Gastrocnemius medialis (tissue), 4 donors: Measurements from ENCODE around the gene TSPAN11.

Experiments
- POLR2A ChIP-seq, 2 donors: fragments of 450-650 bp; IDR thresholded peaks; one replicate each; pipeline ENCODE4 v1.6.1; 2017; ENCODE audit warnings: antibody characterized with exemption in 2 of 2, mild to moderate bottlenecking in 2 of 2, moderate library complexity in 2 of 2
- TF ChIP-seq, protein P1 (sequence below), 5 experiments: fragments of 450-650 bp in 3 of 5; fragments of 200-600 bp in 2 of 5; sonication (generic) in 2 of 5; IDR thresholded peaks in 4 of 5; conservative IDR thresholded peaks in 1 of 5; 1 replicate in 4 of 5; 2 replicates in 1 of 5; pipeline ENCODE4 v1.5.1; 2016 to 2019; ENCODE audit warnings: antibody characterized with exemption in 5 of 5, mild to moderate bottlenecking in 3 of 5, moderate library complexity in 3 of 5

DNA sequence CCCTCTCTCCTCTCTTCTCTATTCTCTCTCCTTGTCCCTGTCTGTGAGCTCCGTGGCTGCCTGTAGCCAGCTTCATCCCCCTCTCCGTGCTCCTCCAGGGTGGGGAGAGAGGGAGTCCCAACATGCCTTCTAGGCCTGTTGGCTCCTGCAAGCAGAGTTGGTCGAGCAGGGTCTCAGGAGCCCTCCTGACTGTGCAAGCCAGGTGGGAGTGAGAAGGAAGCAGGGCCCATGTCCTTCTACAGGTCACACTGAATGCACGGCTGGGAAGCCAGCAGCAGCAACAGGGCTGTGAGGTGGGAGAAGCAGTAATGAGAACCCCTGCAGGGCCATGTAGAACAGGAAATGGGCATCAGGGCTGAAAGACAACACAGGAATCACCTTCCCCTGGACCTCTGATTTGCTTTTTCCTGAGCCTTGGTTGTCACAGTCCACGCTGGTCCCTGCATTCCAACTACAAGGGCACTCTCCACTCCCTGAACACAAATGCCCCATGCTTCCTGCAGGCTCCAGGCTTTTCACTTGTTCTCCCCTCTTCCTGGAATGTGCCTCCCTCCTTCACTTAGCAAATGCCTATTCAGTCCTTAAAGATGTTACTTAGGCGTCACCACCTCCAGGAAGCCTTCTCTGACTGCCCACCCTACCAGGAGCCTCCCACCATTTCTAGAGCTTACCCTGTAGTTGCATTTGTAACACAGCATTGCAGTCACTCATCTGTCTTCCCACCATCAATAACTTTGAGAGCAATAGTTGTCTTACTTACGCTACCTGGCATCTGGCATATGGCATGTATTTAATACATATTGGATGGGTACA lies 51.2 kb downstream of the TSPAN11 start:
- TF ChIP-seq, protein P1, sequence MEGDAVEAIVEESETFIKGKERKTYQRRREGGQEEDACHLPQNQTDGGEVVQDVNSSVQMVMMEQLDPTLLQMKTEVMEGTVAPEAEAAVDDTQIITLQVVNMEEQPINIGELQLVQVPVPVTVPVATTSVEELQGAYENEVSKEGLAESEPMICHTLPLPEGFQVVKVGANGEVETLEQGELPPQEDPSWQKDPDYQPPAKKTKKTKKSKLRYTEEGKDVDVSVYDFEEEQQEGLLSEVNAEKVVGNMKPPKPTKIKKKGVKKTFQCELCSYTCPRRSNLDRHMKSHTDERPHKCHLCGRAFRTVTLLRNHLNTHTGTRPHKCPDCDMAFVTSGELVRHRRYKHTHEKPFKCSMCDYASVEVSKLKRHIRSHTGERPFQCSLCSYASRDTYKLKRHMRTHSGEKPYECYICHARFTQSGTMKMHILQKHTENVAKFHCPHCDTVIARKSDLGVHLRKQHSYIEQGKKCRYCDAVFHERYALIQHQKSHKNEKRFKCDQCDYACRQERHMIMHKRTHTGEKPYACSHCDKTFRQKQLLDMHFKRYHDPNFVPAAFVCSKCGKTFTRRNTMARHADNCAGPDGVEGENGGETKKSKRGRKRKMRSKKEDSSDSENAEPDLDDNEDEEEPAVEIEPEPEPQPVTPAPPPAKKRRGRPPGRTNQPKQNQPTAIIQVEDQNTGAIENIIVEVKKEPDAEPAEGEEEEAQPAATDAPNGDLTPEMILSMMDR (IDR thresholded peaks at IDR 0.05 in 4 of 5, conservative IDR thresholded peaks at IDR 0.05 in 1 of 5), result no peak
- TF ChIP-seq POLR2A (IDR thresholded peaks at IDR 0.05), result no peak
